T-helper 1 cell treated with Interleukin-12 subunit alpha and Interleukin-12 subunit beta and Interleukin-4 antibody, amounts not matched to agents 30 ng/mL and 1 ng/mL, for 36 hours (primary cell): ENCODE data around the gene PIGR. TPM values are rescaled to one million over a fixed set of nuclear protein-coding genes. Genes with fewer than 3 reads are reported as not detected.

ENCODE experiments used
- intact Hi-C: fragments of 100-400 bp; cut with micrococcal nuclease; formaldehyde crosslinking; loops from one replicate; pipeline ENCODE4 v1.15.1; 2024
- total RNA-seq: library from RNA; stranded (reverse); gene quantifications from 2 replicates; pipeline ENCODE4 v1.2.3, GENCODE V29; 2022

Gene PIGR
- total RNA-seq, 1 donor from 2014 or later: 0.05 TPM

GRCh38 chr1:206935491-206936067 lies 10.7 kb downstream of the PIGR start:
- intact Hi-C loops: loop anchor here (1.0 kb wide), 2 partner anchors 47 to 142 kb away; no protein-coding TSS in a partner anchor

DNA sequence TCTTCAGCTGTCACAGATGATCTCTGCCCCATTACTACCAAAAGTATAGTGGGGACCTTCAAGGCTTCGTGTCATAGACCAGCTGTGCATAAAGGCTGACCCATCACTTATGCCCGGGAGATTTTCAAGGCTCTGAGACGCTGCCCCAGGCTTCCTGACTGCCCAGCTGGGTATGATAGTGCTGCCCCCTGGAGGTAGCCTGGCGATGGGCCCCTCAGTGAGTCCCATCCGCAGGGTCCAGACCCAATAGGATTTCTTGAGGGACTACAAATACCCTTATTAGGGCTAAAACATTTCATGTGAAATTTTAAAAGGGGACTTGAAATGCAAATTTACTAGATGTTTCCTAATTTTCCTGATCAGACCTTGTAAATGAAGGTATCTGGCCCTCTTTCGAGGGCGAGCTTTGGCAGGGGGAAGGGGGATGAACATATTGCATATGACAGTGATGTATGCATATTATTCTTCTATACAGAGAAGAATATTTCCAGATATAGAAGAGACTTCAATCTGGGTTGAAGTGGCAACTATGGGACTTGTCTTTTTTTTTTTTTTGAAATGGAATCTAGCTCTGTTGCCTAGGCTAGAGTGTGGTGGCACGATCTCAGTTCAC lies 12.8 kb downstream of the PIGR start:
- intact Hi-C loops: loop anchor here (1.0 kb wide), 2 partner anchors 21 to 124 kb away; no protein-coding TSS in a partner anchor

GRCh38 chr1:206932177-206932576 lies 14.1 kb downstream of the PIGR start:
- intact Hi-C loops: no loop called here

GRCh38 chr1:206931709-206932108 lies 14.6 kb downstream of the PIGR start:
- intact Hi-C loops: no loop called here

DNA sequence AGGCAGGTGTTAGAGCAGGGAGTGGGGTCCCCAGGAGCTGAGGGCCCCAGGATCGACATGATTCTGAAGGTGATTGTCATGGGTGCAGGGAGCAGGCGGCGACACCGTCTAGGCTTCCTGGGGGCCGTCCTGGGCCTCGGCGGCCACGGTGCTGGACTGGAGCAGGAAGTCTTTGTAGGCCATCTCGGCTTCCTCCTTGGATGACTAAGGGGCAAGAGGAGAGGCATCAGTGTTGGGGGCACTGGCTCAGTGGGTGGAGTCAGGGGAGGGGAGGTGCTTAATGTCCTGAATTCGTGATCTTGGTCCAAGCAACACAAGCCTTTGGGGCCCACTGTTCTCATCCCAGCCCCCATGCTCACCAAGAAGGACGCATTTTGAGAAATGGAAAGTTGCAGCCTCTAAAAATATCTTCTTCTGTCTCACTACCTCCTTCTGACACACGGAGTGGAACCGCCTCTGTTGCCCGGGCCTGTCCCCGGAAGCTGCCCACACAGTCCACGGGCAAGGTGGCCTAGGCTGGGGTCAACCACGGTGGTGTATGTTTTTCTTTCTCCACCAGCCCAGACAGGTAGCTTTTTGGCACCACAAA lies 16.0 kb downstream of the PIGR start:
- intact Hi-C loops: no loop called here

- intact Hi-C loops: no loop called here
These were observed 16.7 kb downstream of the PIGR start for GRCh38 chr1:206929524-206929923.

DNA sequence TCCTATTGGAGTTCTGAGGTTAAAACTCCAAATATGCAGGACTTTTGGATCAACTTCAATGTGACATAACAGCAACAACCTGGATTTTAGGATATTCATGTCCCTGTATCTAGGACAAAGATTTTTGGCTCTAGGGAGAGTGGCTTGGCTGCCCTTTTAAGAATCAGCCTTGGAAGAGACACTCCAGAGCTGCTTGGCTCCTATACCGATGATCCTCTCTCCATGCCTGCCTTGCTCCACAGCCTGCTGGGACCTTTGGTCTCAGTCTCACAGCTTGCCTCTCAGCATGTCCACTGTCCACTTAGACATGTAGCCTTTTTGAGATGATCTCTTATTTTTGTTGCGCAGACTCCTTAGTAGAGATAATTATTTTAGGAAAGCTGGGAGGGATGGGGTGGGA lies 20.0 kb downstream of the PIGR start:
- intact Hi-C loops: no loop called here

DNA sequence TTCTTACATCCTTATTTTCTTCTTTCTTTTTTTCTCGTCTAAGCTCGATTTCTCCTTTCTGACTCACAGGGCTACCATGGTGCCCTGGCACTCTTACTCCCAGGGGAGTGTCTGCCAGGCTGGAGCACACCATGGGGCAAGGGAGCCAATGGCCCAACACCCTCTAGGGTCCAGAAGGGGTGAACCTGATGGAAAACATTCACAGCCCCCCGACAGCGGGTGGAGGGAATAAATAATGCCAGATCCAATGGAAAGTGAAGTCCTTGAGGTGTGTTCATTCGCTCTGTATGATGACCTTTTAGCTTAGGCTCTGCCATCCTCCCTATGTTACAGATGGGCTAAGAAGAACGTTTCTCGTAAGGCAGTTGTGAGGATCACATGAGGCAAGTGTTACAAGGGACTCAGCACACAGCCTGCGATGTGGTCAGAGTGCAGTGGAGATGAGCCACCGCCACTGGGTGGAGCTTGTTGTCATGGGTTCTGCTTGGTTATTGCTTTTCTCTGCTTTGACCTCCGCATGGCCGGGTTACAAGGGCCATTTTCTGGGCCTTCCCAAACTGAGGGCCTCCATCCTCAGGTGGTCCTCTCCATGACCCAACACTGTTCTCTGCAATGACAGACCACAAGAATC lies 21.0 kb downstream of the PIGR start:
- intact Hi-C loops: no loop called here

DNA sequence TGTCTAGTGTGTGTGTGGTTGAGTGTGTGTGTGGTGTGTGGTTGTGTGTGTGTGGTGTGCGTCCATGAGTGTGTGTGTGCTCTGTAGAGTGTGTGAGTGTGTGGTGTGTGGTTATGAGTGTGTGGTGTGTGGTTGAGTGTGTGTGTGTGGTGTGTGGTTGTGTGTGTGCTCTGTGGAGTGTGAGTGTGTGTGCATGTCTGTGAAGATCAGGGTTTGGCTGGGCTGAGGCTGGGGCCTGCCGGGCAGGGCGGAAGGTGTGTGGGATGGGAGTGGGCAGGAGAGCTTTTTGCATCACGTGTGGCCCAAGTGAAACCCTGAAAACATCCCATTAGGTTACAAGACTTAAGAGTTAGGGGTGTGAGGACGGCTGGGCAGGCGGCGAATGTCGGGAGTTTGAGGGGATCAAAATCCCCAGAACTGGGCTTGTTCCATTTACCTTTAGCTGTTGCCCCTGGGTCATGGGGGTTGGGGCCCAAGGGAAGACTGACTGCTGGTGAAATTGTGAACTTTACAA lies 21.6 kb downstream of the PIGR start:
- intact Hi-C loops: loop anchor here (5.0 kb wide), 2 partner anchors 398 to 413 kb away; partner anchors contain the start of gene CD55

- intact Hi-C loops: loop anchor here (2.0 to 5.0 kb wide), 4 partner anchors 15 to 413 kb away; partner anchors contain the start of genes CD55 and YOD1
These were observed 22.2 kb downstream of the PIGR start for GRCh38 chr1:206923961-206924557.

- intact Hi-C loops: loop anchor here (2.0 to 5.0 kb wide), 4 partner anchors 14 to 414 kb away; partner anchors contain the start of genes CD55 and YOD1
These were observed 23.0 kb downstream of the PIGR start for GRCh38 chr1:206923009-206923960.

DNA sequence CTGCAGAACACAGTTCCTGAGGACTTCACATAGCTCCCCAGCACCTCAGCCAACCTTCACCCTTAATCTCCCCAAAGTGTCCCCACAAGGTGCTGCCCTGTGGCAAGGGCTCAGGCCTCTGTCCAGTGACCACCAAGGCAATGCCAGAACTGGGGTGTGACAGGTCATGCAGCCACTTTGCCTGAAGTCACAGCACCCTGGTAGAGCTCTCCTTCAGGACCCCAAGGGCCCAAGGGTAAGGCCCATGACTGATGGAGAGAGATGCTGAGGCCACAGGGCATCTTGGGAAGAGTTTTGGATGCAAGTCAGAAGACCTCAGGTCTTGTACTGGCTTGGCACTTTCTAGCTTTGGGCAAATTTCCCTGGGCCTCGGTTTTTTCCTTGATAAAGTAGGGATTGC lies 23.7 kb downstream of the PIGR start:
- intact Hi-C loops: loop anchor here (1.0 to 5.0 kb wide), 5 partner anchors 14 to 415 kb away; partner anchors contain the start of genes CD55 and YOD1

DNA sequence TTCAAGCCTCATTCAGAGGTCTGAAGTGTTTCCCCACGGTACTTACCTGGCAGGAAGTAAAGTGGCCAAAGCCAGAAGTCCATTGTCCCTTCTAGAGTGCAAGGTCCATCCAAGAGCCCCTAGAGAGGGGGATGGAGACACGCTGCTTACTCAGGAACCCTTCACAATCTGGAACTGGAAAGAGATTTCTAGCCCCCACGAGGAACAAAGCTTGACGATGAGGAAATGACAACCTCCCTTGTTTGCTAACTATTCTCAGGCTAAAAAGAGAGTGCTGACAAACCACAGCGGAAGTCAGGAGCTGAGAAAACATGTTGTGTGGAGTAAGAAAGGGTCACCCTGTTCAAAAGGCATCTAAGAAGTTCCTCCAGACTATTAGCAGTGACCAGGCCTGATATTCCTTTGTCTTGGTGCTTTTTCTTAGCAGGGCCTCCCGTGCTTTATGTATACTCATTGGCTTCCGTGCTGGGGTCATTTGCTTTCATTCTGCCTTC lies 24.4 kb downstream of the PIGR start, which contains the start of gene FCMR:
TSS of gene FCMR (minus strand) at position 170 of the 494 bp plus-strand sequence. CDS start at position 83, 87 bp downstream.
- intact Hi-C loops: loop anchor here (1.0 to 5.0 kb wide), 5 partner anchors 13 to 415 kb away; partner anchors contain the start of genes CD55 and YOD1

GRCh38 chr1:206918076-206918475 lies 28.2 kb downstream of the PIGR start:
- intact Hi-C loops: loop anchor here (10.0 kb wide), 1 partner anchor 453 kb away; no protein-coding TSS in a partner anchor

GRCh38 chr1:206916000-206916709 lies 30.1 kb downstream of the PIGR start:
- intact Hi-C loops: loop anchor here (10.0 kb wide), 1 partner anchor 451 kb away; no protein-coding TSS in a partner anchor

DNA sequence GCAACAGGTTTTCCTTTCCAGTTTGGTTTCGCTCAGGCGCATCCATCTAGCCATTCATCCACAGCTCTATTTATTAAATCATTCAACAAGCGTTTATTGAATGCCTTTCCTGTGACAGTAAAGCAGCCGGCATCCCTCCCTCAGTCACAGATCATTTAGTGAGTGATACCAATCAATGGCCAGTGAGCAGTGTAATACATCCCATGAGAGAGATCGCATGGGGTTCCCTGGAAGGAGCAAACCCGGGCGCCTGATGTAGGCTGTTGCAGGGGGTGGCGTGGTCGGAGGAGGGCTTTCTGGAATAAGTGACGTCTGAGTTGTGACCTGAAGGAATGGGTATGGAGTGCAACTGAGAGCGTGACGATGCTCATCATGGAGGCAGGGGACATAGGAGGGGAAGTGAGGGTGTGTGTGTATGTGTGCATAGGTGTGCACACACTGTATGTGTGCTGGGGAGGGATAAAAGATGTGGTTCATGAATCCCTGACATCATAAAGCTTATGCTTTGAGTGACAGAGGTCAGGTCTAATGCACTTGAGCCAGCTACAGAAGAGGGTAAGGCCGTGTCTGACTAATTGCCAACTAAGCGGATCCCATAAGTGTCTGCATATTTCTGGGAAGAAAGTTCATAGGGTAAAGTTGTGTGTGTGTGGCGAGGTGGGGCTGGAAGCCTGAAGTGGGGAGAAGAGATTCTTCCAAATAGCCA lies 31.1 kb downstream of the PIGR start:
- intact Hi-C loops: loop anchor here (10.0 kb wide), 1 partner anchor 450 kb away; no protein-coding TSS in a partner anchor

GRCh38 chr1:206913766-206914537 lies 32.3 kb downstream of the PIGR start:
- intact Hi-C loops: loop anchor here (2.0 to 10.0 kb wide), 5 partner anchors 97 to 583 kb away; partner anchors contain the start of gene CR1
